Lower lobe of right lung (tissue), 2 donors: Measurements from ENCODE around the gene CDPF1. TPM values are rescaled to one million over a fixed set of nuclear protein-coding genes. Genes with fewer than 3 reads are reported as not detected.
A peak's percentile ranks its signal among the peaks of the same experiment; 100 is the strongest.

Experiments
- ATAC-seq, 2 donors: fragments of 200-7000 bp; cut with Tn5 transposase; one replicate each; pipeline ENCODE4 v1.9.1; 2020 to 2022; ENCODE audit warnings: mild to moderate bottlenecking in 2 of 2, moderate library complexity in 2 of 2
- DNase-seq: peaks from one replicate; pipeline ENCODE4 v3.0.0-alpha.2; 2020
- H3K27ac ChIP-seq: fragments of 200-600 bp; one replicate; pipeline ENCODE4 v1.8.0; 2022
- H3K27me3 ChIP-seq: fragments of 200-600 bp; one replicate; pipeline ENCODE4 v1.8.0; 2022; ENCODE audit warnings: low read depth
- H3K36me3 ChIP-seq: fragments of 200-600 bp; one replicate; pipeline ENCODE4 v1.8.0; 2022; ENCODE audit warnings: mild to moderate bottlenecking
- H3K4me1 ChIP-seq: fragments of 200-600 bp; one replicate; pipeline ENCODE4 v1.8.0; 2022
- H3K4me3 ChIP-seq: fragments of 200-600 bp; one replicate; pipeline ENCODE4 v1.8.0; 2022; ENCODE audit warnings: mild to moderate bottlenecking
- H3K9me3 ChIP-seq: fragments of 200-600 bp; one replicate; pipeline ENCODE4 v1.8.0; 2022
- CTCF ChIP-seq: fragments of 200-600 bp; IDR thresholded peaks from one replicate; pipeline ENCODE4 v1.8.0; 2022; ENCODE audit warnings: antibody characterized with exemption, mild to moderate bottlenecking
- intact Hi-C: fragments of 100-400 bp; cut with DNase I; formaldehyde crosslinking; loops from one replicate; pipeline ENCODE4 v1.11.0; 2022
- long read RNA-seq: library from polyadenylated mRNA; unstranded; transcript quantifications from one replicate; pipeline ENCODE4 v2.0.0, GENCODE V29; 2021
- total RNA-seq: library from RNA; stranded (reverse); fragmentation: NEBNext Ultra II Directional; extraction: Animal tissue kit (Norgen Biotek cat#: 25700); gene quantifications from one replicate; pipeline ENCODE4 v1.2.1, GENCODE V29; 2021
- donor health status: DM: no; HTN: yes; CAD: no; lungs with severe emphysema.

The CDPF1 gene
- total RNA-seq = 7.1 TPM
- long read RNA-seq, transcript CDPF1-201 (4 exons, 1,875 nt) = major isoform, 6 of 13 reads
- long read RNA-seq, partial matches to known transcripts = 0 of 13 reads
- long read RNA-seq, other reads (novel, unspliced or antisense) = 5 of 13 reads

DNA sequence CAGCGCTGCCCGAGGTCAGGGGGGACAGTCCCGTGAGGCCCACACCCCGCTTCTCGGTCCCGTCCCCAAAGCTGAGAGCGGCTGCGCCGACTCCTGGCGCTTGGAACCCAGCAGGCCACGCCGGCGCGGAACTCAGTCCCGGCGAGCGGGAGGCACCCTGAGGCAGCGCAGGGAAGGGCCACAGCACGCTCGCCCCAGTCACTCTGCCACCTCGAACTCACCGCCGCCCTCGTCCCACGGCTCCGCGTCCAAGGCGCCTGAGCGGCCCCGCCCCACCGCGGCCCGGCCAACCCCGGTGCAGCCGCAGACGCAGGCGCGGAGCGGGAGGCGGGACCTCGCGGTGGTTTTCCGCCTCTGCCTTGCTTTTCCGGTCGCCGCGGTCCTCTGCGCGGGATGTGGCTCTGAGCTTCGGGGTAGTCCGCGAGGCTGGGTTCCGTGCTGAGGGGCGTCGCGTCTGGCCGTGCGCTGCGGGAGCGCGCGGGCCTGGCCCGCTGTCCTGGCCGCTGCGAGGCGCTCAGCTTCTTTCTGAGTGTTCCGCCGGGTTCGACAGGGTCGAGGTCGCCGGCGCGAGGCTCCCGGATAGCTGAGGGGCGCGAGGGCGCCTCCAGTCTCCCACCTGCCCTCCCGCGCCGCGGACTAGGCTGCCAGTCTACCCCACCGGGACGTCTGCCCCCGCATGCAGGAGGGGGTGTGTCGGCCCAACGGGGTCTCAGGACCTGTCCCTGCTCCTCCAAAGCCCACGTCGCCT, at the start of gene CDPF1:
TSS of gene CDPF1 (minus strand) at position 259 of the 748 bp plus-strand sequence. CDS start 2,009 bp downstream, outside the sequence.
- H3K27me3 ChIP-seq = no peaks in the 10 kb centered on the region

GRCh38 chr22:46299101-46299500, 49.0 kb upstream of the CDPF1 start:
- Histone ChIP-seq H3K4me3 (no peak overlapping the region), H3K9me3 (no peaks in the 10 kb centered on the region), H3K27ac (no peak overlapping the region), H3K36me3 (no peaks in the 10 kb centered on the region), H3K27me3 (no peaks in the 10 kb centered on the region), H3K4me1 (peaks cover 16% of the 10 kb centered on the region)
- DNase-seq = no peak
- no peak for TF ChIP-seq CTCF
- intact Hi-C loops = no loop called here
- ATAC-seq = no peak

More for the DNA sequence above, at the start of gene CDPF1:
- peak within 1 kb of the TSS; percentile 88 for H3K27ac ChIP-seq
- peak within 1 kb of the TSS; percentile 94 for H3K4me3 ChIP-seq
- peak; percentile 94 for DNase-seq
- no peak for TF ChIP-seq CTCF
- peaks cover 23% of the 10 kb centered on the region for H3K4me1 ChIP-seq
- peak; percentile 98 to 99 for ATAC-seq
- no peaks in the 10 kb centered on the region for H3K9me3 ChIP-seq
- intact Hi-C loops = no loop called here
- no peaks in the 10 kb centered on the region for H3K36me3 ChIP-seq

GRCh38 chr22:46297151-46297812, 47.2 kb upstream of the CDPF1 start:
- H3K36me3 ChIP-seq = peaks cover 14% of the 10 kb centered on the region
- ATAC-seq = peak; percentile 1 to 3
- no peak for TF ChIP-seq CTCF
- H3K9me3 ChIP-seq = no peaks in the 10 kb centered on the region
- peaks cover 16% of the 10 kb centered on the region for H3K4me1 ChIP-seq
- no peaks in the 10 kb centered on the region for H3K27me3 ChIP-seq
- peak overlapping the region; percentile 83 for H3K4me3 ChIP-seq
- intact Hi-C loops = no loop called here
- no peak overlapping the region for H3K27ac ChIP-seq
- peak; percentile 52 for DNase-seq

- H3K4me3 ChIP-seq = peak within 1 kb of the TSS; percentile 83
- intact Hi-C loops = no loop called here
- H3K4me1 ChIP-seq = peaks cover 16% of the 10 kb centered on the region
- ATAC-seq (peak; percentile 98 to 99), DNase-seq (peak; percentile 100)
- H3K27ac ChIP-seq = peak within 1 kb of the TSS; percentile 97
- peaks cover 20% of the 10 kb centered on the region for H3K36me3 ChIP-seq
- TF ChIP-seq CTCF = peak; percentile 40
- no peaks in the 10 kb centered on the region for H3K27me3 ChIP-seq
- H3K9me3 ChIP-seq = peaks cover 4% of the 10 kb centered on the region
Observed at GRCh38 chr22:46296257-46297150, 46.4 kb upstream of the CDPF1 start, which contains the start of gene GTSE1. Gene GTSE1 (plus strand): TSS chr22:46296870. CDS start chr22:46297401, 531 bp downstream.
